Measurements from ENCODE around the gene AAGAB.

DNA sequence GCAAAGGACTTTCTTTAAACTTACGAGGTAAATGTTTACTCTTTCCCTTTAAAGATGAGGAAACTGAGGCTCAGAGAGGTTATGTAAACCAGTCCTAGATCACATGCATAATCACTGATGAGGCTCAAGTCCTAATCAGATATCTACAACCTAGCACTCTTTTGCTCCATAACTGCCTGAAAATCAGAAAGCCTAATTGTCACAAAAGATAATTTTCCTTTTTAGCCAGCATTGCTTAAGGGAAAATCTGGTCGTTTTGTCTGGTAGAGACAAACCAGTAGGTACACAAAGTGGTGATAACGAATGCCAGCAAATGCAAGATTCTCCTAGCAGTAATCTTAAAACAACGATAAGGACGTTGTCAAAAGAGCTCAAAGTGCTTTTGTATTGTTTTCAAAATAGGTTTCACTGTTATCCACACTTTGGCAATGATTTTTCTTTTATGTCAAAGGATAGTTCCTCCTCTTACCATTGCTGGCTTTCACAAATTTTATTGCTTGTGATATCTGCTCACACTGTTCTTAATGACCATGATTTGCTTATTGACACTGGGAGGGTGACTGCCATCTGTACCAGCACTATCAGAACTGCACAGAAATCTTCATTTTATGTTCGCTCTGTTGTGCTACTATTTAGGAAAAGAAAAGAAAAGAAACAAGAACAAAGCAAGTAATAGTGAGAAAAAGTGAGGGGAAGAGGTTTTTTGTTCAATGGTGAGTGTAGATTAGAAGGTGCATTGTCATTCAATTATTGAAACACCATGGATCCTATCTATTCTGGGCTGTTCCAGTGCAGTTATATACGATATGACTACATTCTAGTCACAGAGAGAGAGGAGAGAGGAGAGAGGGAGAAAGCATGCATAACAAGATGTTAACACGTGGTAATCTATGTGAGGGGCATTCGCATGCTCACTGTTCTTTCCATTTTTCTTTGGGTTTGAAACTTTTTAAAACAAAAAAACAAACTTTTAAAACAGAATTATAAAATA is 13.8 kb upstream of the AAGAB start:
- TF ChIP-seq, protein P1, sequence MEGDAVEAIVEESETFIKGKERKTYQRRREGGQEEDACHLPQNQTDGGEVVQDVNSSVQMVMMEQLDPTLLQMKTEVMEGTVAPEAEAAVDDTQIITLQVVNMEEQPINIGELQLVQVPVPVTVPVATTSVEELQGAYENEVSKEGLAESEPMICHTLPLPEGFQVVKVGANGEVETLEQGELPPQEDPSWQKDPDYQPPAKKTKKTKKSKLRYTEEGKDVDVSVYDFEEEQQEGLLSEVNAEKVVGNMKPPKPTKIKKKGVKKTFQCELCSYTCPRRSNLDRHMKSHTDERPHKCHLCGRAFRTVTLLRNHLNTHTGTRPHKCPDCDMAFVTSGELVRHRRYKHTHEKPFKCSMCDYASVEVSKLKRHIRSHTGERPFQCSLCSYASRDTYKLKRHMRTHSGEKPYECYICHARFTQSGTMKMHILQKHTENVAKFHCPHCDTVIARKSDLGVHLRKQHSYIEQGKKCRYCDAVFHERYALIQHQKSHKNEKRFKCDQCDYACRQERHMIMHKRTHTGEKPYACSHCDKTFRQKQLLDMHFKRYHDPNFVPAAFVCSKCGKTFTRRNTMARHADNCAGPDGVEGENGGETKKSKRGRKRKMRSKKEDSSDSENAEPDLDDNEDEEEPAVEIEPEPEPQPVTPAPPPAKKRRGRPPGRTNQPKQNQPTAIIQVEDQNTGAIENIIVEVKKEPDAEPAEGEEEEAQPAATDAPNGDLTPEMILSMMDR (conservative IDR thresholded peaks at IDR 0.05), result no peak
- no peak for TF ChIP-seq ZFX (IDR thresholded peaks at IDR 0.05)

All from C4-2B (cell line).